T-helper 22 cell (primary cell): ENCODE data around the gene MLYCD.
"Not testable (repeated sequence)": the region's sequence is repeated elsewhere in the genome, so short reads cannot be mapped to it uniquely, and the experiment has no call there.

ENCODE experiments used
- DNase-seq: peaks from one replicate; pipeline ENCODE4 v3.0.0-alpha.2; 2020; ENCODE audit warnings: low read depth

The MLYCD gene

DNA sequence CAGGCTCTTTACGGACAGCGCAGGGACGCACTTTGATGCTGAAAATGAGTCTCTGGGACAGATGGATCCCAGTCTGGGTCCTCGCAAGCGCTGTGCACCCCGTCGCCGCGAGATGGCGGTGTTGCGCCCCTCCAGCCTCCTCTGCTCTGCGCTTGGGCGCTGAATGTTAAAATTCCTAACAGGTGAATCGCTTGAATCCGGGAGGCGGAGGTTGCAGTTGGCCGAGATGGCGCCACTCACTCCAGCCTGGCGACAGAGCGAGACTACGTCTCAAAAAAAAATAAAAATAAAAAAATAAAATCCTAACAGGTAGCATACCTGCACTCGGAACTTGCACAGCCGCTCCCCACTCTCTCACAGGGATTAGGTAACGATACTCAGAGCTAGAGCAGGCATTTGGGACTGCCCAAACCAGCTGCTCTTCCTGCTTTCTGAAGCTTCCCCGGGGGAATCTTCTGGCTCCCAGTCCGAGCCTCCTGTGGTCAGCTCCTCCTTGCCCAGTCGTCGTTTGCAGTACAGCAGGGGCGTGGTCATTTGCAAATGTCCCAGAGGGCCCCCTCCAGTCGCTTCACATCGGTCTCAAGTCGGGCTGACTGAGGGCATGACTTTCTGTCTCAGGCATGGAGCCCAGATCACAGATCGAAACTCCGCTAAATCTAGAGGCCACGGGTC, 27.9 kb downstream of the MLYCD start:
- DNase-seq, result no peak

DNA sequence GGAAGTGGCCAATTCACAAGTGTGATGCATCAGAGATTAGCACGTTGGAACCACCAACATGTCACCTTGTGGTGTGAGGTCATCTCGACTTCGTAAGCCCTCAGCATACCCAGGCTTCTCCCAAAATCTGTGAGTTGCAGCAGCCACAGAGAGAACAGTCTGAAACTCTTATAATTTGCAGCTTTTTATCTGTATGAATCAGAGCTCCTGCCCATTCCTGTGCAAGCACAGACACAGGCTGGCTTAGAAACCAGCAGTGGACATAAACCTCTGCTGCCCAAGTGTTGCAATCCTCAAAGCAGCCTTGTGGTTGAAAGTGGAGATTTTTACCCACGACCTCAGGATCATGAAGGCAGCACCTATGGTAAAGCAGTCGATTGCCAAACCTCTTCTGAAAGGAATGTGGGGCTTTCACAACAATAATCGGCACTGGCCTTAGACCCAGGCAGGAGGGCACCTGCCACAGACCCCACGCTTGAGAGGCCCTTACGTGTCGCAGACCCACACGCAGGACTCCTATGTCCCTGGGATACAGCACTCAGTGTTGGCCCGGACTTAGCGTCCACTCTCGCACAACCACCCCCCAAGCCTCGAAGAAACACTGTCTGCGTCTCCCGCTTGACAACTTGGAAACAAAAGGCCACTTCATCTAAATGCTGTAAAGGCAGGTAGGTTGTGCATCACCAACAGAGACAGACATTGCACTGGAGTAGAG, 29.6 kb downstream of the MLYCD start:
- DNase-seq, result no peak

DNA sequence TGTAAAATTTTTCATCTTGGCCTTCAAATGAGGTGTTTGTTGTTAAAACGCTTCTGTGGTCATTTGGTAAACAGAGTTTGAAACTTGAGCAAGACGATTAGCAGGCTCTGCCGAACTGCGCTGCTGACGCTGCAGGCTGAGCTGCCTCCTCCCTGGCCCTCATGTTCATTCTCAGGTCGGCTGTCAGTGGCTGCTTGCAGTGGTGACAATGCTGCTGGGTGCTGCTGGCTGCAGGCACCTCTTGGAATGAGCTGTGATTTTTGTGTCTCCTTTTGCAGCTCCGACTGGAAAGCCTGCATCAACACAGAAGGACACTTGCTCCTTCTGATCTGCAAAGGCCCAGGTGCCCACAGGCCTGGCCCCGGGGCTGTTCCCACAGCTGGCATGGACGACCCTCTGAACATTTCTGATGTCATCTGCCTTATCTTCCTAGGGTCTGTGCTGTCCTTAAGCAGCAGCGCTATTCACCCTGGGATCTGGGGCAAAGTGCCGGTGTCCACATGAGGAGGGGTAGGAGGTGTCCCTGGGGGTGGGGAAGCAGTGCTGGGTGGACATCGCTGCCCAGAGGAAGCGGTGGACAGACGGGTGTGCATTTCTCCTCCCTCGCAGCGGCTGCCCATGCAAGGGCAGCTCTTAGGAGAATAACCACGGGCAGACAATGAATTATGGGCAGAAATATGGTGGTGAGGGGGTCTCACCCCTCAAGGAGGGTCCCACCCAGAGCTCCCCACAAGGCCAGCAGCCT, 31.1 kb downstream of the MLYCD start:
- DNase-seq, result no peak

DNA sequence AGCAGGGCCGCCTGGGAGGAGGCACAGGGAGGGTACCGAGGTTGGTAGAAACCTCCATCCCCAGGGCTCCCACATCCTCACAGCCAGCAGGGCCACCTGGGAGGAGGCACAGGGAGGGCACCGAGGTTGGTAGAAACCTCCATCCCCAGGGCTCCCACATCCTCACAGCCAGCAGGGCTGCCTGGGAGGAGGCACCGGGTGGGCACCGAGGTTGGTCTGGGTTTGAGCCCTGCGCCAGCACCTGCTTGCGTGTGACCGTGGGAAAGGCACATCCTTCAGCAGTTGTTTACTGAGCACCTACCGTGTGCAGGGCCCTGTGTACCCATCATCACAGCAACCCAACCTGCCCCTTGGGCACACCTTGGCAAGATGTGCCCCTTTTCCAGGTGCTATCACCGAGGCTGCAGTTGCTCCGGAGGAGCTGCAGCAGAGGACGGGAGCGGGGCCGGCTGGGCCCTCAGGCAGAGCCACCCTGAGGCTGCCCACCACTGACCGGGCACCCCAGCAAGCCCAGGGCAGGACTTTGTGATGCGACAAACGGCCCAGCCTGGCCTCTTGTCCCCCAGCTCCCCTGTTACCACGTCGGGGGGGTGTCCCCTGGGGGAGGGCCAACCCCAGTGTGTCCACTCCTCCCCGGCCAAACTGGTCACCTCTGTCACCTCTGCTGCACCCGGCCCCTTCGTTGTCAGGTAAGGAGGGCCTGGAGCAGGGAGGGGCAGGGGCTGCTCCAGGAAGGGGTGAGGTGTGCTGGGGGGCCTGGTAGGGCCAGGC, 32.0 kb downstream of the MLYCD start:
- DNase-seq, result no peak

DNA sequence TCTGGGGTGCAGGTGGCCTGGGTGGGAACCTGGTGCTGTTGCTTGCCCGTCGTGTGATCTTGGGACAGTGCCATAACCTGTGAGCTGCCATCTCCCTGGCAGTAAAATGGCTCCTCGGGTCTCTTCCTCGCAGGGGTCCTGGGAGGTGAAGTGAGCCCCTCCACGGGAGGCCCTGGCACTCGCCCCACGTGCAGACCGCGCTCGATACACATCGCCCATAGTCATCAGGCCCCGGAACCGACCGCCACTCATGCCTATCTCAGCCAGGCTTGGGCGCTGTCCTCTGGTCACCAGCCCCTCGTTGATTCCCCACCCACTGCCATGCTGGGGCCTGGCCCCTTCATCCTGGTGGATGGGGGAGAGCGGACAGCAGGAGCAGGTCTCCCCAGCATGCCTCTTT, 32.6 kb downstream of the MLYCD start:
- no peak for DNase-seq

DNA sequence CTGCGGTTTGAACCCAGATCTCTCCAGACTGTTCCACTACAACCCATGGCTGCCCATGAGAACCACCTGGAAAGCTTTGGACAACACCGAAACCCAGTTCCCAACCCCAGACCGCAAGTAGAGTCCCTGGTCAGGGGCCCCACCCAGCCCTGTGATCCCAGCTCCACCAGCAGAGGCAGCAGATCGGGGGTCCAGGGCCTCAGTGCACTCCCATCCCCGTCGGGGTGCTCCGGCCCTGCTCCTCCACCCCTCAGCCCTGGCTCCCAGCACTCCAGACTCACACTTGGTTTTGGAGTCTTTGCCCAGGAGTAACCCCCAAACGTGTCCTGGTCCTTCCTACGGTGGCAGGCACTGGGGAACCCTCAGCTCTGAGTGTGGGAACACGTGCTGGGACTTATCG, 33.4 kb downstream of the MLYCD start:
- DNase-seq, result no peak

DNA sequence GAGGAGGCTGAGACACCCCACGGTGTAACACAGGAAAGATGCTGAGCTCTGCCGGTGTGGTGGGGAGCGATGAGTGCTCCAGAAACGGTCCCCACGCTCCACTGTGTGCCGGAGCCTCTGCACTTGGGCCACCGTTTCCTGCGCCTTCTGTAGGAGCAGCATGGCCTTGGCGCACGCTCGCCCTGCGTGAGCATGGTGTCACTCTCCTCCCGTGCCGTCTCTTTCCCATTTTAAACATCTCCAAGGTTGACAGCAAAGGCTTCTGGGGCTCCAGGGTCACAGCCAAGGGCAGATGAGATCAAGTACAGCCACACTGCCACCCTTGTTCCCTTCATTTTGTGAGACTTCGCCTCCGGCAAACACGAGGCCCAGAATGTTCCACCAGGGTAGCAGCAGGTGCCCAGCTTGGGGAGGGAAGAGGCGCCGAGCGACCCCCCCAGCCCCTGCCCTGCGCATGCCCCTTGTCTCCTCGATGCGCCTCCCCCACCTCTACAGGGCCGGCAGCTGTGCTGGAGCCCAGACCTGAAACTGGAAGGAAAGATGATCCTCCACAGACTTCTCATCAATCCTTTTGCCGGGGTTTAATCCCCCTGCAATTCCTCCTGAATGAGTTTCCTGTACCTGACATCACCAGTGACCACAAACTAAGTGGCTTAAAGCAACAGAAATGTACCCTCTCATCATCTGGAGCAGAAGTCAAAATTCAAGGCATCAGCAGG, 34.2 kb downstream of the MLYCD start:
- no peak for DNase-seq

DNA sequence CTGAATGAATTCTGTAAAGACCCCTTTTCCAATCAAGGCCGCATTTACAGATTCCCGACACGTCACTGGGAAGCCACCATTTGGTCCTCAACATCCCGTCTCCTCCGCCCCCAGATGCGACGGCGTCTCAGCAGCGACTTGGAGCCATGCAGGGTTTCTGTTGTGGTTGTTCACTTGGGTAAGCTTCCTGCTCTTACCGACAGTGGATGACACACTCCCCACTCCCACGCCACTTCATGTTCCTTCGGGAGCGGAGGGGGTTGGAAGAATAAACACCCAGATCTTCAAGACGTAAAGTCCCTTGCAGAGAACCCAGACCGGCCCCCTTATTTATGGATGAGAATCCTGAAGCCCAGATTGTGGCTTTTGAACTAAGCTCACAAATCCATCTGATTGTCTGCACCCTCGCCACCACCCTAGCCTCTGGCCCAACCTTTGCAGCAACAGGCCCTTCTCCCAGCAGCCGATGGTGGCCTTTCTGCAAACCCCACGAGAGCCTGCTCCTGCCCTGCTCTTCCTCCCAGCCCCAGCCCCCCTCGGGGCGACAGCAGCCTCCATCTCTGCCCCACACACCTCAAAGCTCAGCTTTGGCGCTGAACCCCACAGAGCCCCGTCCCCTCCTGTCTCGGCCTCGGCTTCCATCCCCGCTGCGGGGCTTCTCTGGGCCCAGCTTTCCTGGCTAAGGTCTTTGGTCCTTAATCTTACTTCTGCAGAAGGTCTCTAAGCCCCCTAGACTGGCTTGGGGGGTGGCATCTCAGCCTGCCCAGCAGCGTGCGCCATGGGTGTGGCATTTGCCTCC, 35.2 kb downstream of the MLYCD start:
- no peak for DNase-seq

DNA sequence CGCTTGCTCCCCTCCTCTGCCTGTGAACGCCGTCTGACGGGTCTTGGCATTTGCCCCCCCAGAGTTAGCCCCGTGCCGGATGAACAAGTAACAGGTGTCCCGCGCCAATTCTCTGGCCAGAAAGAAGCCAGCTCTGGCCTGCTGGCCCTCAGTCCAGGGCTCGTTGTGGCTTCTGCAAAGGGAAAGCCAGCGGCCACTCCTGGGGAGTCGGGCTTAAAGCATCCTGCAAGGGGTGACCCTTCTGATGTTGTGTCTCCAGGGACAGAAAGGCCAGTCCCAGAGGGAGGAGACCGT, 35.7 kb downstream of the MLYCD start:
- DNase-seq, result no peak

DNA sequence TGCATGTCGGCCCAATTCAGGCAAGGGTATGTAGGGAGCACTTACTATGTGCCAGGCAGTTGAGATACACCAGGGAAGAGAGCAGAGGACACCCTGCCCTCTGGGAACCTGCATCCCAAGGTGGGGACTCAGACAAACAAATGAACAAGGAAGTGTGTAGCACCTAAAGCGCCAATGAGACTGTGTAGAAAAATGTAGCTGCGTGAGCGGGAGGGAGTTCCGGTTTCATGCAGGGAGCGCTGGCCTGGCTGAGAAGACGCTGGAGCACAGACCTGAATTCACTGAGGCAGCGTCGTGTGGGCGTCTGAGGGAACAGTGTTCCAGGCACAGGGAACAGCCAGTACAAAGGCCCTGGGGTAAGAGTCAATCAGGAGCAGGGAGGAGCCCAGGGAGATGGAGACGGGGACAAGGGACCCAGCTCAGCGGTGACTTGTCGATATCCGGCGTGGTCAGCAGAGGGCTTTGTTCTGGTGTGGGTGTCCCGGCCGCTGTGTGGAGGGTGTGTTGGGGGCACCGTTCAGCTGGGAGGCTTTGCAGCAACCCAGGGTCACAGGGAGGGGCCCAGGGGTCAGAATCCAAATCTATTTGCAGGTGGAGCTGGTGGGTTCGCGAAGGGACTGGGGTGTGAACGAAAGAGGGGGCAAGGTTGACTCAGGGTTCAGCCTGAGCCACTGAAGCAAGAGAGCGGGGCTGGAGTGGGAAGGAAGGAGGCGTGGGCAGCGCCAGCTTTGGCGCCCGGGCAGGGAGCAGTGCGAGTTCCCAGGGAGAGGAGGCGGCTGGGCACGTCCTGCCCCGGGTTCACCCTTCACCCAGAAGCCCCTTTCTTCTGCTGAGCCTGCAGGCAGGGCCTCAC, 36.3 kb downstream of the MLYCD start:
- DNase-seq, result no peak

DNA sequence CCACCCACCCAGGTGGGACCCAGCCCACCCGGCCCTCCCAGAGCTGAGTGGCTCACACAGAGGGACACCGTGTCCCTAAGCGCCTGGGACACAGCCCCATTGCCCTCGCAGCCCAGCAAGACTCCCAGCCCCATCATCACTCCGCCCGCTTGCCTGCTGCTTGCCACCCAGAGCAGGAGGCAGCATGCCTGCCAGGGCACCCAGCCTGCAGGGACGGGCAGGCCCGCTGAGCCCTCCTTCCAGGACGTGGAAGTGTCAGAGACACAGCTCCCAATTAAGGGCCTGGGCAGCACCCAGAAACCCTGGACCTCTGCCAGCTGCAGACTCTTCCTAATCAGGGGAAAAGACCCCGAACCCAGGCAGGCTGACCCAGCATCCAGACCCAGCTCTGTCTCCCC, 36.9 kb downstream of the MLYCD start:
- no peak for DNase-seq

DNA sequence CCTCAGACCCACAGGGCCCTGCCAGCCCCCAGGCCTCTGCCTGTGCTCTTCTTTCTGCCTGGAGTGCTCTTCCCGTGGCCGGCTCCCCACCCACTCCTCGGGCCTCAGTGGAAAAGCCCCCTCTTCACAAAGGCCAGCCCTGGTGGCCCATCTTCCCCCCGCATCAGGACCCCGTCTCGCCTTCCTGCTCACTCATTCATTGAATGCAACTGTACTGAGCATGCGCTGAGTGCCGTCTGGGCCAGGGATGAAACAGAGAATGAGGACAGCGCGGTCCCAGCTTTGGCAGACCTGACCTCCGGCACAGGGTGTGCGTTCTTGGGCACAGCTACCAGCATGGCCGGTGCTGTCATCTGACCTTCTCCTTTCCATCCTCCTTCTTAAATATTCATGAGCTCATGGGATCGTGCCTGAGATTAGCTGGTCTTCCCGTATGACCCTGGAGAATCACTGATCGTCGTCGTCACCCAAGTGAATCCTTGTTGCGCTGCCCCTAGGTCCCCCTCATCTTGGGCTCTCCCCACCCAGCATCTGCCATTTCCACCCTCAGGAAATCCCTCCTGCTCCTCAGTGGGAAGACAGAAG, 37.8 kb downstream of the MLYCD start:
- DNase-seq, result no peak

DNA sequence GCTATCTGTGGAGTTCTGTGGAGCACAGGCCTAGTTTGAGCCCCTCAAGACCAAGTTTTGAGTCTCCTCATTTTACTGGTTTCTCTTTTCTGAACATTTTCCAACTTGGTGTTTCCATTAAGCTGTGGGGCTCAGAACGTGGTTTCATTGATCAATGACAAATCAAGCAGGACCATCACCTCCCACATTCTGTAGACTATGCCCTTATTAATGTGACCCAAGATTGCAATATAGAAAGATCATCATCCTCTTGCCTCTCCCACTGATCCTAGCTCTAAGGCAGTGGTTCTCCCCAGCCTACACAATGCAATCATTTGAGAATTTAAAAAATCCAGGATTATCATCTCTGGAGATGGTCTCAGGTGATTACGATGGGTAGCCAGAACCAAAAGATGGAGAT, 38.4 kb downstream of the MLYCD start:
- DNase-seq, result no peak

DNA sequence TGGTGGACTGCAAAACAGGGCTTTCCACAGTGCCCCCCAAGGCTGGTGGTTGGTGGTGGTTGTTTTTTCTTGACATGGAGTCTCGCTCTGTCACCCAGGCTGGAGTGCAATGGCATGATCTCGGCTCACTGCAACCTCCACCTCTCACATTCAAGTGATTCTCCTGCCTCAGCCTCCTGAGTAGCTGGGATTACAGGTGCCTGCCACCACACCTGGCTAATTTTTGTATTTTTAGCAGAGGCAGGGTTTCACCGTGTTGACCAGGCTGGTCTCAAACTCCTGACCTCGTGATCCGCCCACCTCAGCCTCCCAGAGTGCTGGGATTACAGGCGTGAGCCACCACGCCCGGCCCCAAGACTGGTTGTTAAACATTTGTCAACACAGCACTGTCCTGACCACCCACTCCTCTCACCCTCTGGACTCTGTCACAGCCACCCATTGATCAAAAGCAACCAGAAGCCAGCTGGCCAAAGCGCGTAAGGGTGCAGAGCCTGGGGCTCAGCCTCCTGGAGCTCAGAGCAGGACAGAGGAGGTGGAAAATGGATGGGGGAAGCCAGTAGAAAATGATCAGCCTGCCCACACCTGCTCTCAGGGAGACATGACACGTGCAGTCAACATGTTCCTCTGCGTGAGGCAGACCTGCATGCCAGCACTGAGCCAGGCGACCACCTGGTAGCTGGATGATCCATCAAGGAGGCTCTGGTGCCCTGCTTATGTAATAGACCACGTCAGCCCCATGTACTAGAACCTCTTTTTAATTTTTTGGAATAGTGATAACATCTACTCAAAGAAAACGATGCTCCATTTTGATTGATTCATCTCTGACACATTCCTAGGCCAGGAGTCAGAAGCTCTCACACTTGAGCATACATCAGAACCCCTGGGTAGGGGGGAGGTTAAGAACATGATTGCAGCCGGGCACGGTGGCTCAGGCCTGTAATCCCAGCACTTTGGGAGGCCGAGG, 39.3 kb downstream of the MLYCD start:
- DNase-seq, result no peak

DNA sequence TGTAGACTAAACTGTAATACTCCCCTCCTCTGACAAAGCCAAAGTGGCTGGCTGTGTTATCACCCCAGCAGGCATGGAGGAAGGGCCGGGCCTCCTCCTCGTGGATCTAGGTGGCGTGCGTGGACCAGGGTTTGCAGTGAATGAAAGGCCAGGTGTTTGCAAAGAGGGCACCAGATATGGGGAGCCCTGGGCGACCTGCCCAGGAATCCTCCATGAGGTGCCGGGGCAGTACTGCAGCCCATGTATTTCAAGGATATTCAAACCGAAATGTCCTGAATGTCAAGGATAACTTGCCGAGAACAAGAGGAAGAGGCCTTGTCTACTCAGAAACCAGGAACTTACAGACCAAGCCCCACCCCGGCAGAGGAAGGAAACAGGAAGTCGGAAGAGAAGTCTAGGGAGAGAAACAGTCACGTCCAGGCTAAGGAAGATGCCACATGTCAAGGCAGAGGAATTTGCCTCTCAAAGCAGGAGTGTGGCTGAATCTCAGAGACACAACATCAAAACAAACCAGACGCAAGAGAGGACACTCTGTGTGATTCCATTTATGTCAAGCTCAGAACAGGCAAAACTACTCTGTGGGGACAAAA, 40.4 kb downstream of the MLYCD start:
- DNase-seq, result no peak

DNA sequence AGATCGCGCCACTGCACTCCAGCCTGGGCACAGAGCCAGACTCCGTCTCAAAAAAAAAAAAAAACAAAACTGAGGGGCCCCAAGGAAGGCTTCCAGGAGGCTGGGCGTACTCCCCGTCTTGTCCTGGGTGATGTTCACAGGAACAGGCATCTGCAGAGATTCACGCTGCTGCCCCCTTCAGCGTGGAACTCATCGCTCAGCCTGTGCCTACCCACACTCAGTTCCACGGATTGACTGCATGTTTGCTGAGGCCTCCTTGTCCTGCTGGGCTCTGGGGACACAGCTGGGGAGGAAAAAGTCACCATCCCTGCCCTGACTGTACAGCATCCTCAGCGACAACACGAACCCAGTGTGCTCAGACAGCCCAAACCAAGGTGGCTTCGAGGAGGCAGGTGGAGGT, 41.2 kb downstream of the MLYCD start:
- DNase-seq, result no peak

DNA sequence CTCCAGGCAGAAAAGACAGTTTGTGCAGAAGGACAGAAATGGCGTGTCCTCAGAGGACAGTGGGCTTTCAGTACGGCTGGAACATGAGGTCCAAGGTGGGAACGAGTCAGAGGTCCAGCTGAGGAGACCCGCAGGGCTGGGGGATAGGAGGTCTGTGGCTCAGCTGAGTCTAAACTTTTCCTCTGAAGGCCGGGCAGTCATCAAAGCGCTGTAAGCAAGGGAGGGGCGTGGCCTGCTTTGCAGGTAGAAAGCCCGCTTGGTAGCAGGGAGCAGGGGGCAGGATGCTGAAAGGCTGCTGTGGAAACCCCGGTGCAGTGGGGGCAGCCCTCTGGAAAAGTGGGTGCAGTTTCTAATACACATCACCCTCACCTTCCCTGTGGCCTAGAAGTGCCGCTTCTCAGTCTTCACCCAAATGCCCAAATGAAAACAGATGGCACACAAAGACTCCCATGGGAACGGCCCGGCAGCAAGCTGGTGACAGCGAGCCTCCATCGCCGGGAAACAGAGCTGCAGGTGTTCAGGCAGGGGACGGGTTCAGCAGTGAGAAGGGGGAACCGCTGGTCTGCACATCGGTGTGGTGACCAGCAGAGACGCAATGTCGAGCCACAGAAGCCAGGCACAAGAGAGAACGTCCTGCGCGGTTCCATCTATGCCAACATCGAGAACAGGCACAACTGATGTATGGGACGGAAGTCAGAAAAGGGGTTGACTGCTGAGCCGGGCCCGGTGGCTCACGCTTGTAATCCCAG, 41.9 kb downstream of the MLYCD start:
- DNase-seq, result no peak

DNA sequence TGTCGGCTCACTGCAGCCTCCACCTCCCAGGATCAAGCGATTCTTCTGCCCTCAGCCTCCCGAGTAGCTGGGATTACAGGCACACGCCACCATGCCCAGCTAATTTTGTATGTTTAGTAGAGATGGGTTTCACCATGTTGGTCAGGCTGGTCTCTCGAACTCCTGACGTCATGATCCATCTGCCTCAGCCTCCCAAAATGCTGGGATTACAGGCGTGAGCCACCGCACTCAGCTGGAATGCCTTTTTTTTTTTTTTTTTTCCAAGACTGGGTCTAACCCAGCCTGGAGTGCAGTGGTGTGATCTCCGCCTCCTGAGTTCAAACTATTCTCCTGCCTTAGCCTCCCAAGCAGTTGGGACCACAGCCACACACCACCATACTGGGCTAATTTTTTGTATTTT, 42.6 kb downstream of the MLYCD start:
- DNase-seq, result not testable (repeated sequence)
